GM10266 (cell line): Measurements from ENCODE around the gene MAPK7.

ENCODE experiments used
- DNase-seq: peaks from one replicate; pipeline ENCODE4 v3.0.0; 2012; ENCODE audit errors: extremely low spot score
- TF ChIP-seq, protein P1 (sequence below): IDR thresholded peaks from 2 replicates; pipeline ENCODE4 v1.5.1; 2012; ENCODE audit warnings: mild to moderate bottlenecking, low read depth; ENCODE audit not compliant: control insufficient read depth, insufficient read depth; ENCODE audit errors: missing control alignments

The MAPK7 gene

DNA sequence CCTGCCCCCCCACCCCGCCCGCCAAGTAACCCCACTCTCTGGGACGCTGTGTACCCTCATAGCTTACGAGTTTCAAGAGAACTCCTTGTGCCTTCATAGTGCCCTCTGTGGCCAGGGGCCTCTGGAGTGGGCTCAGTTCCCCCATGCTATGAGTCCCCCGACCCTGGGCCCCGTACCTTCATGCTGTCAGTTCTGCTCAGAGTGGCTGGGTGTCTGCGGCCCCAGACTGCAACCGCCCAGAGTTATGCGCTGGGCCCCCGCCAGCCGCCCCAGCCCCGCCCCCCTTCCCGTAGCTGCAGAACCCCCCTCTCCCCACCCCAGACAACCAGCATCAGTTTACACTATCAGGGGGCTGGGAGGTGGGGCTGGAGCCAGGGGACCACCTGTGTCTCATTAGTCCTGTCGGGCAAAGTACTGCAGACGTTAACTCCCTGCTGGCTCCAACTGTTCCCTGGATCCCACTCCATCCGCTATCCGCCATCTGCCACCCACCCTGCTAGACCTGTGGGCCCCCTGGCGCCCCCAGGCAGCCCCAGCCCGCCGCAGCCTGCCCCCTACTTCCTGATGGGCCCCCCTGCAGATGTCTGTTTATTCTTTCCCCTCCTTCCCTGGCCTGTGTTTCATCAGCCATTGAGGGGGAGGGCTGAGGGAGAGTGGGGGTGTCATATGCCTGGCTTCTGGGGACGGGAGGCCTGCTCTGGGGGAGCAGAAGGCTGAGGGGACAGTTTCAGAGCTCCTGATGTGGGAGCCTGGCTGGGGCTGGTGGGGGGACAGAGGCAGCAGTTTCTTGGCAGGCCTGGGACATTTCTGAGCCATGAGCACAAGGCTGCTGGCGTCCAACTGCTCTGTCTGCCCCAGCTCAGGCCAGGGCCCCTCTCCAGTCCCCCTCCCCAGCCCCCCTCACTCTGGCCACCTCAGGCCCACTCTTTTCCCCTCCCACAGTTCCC lies 8.9 kb downstream of the MAPK7 start, which contains the start of gene MFAP4:
Gene MFAP4 (minus strand): TSS at position 217 of the 947 bp plus-strand sequence. CDS start 35 bp downstream, at position 182.
- DNase-seq, result no peak
- TF ChIP-seq, protein P1, sequence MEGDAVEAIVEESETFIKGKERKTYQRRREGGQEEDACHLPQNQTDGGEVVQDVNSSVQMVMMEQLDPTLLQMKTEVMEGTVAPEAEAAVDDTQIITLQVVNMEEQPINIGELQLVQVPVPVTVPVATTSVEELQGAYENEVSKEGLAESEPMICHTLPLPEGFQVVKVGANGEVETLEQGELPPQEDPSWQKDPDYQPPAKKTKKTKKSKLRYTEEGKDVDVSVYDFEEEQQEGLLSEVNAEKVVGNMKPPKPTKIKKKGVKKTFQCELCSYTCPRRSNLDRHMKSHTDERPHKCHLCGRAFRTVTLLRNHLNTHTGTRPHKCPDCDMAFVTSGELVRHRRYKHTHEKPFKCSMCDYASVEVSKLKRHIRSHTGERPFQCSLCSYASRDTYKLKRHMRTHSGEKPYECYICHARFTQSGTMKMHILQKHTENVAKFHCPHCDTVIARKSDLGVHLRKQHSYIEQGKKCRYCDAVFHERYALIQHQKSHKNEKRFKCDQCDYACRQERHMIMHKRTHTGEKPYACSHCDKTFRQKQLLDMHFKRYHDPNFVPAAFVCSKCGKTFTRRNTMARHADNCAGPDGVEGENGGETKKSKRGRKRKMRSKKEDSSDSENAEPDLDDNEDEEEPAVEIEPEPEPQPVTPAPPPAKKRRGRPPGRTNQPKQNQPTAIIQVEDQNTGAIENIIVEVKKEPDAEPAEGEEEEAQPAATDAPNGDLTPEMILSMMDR, result no peak

- no peak for DNase-seq
- TF ChIP-seq, protein P1, result no peak
Measured at GRCh38 chr17:19387921-19388521, 9.7 kb downstream of the MAPK7 start.

- no peak for DNase-seq
- TF ChIP-seq, protein P1, result no peak
Measured at GRCh38 chr17:19388791-19389785, 10.8 kb downstream of the MAPK7 start.

DNA sequence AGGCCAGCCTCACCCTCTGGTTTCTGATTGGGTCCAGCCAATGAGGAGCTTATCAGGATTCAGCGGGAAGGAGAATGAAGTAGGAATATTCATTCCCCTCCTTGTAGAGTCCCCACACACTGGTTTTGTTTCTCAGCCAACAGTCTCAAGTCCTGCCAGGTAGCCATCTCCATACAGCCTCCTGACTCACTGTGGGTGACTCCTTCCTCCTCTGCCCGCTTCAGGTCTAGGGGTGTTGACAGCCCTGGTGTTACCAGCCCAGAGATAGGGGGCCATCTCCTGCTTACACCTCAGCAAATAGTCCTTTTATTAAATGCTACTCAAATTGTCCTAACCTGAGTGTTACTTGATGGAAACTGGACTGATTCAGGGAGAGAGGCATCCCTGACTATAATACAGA lies 12.7 kb downstream of the MAPK7 start:
- no peak for DNase-seq
- TF ChIP-seq, protein P1, result no peak

GRCh38 chr17:19391432-19391831 lies 13.1 kb downstream of the MAPK7 start:
- DNase-seq, result no peak
- TF ChIP-seq, protein P1, result no peak

- no peak for DNase-seq
- TF ChIP-seq, protein P1, result no peak
Measured at GRCh38 chr17:19392303-19392702, 14.0 kb downstream of the MAPK7 start.
